Right forelimb (tissue), 1 donor: Measurements from ENCODE around the gene SKIC2.
"Not testable (repeated sequence)": the region's sequence is repeated elsewhere in the genome, so short reads cannot be mapped to it uniquely, and the experiment has no call there.

Source experiments
- DNase-seq: peaks from one replicate; pipeline ENCODE4 v3.0.0-alpha.2; 2018

The SKIC2 gene

GRCh38 chr6:31958741-31959739 lies at the start of gene SKIC2, which contains the start of gene NELFE:
SKIC2 (plus strand) TSS chr6:31959175; CDS start chr6:31959193, 18 bp downstream.
NELFE (minus strand) TSS chr6:31958971; CDS start chr6:31958446, 525 bp downstream.
- DNase-seq: peak; percentile 100

- not testable (repeated sequence) for DNase-seq
Measured at GRCh38 chr6:31909298-31909697, 49.7 kb upstream of the SKIC2 start.

- no peak for DNase-seq
Measured at GRCh38 chr6:31911826-31912585, 47.0 kb upstream of the SKIC2 start.

DNA sequence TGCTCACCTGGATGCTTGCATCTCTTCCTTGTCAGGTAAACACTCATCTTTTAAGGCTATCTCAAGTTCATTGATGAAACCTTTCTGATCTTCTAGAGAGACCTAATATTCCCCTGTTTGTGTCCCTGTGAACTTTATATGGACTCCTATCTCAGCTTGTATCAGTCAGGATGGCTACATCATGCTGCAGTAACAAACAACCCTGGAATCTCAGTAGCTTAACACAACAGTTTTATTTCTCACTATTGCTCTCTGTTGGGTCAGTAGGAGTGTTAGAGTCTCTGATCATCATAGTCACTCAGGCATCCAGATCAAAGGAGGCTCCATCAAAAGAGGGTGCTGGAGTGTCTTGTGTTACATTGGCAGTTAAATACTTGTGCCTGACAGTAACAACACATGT lies 43.6 kb upstream of the SKIC2 start:
- no peak for DNase-seq

DNA sequence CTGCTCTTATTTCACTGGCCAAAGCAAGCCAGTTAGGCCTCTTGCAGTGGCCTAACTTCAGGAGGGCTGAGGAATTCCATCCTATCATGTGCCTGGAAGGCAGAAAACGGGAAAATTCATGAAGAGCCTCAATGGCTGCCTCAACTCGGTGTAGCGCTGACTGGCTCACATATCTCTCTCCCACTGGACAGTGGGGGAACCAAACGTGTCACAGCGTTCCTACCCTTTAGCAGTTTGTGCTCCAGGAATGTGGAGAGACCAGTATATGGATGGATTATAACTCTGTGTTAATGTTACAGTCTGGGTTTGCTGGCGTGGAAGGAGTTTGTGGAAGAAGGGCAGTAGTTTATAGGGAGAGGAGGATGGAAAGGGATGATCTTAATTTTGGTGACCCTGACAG lies 43.2 kb upstream of the SKIC2 start:
- DNase-seq: no peak

DNA sequence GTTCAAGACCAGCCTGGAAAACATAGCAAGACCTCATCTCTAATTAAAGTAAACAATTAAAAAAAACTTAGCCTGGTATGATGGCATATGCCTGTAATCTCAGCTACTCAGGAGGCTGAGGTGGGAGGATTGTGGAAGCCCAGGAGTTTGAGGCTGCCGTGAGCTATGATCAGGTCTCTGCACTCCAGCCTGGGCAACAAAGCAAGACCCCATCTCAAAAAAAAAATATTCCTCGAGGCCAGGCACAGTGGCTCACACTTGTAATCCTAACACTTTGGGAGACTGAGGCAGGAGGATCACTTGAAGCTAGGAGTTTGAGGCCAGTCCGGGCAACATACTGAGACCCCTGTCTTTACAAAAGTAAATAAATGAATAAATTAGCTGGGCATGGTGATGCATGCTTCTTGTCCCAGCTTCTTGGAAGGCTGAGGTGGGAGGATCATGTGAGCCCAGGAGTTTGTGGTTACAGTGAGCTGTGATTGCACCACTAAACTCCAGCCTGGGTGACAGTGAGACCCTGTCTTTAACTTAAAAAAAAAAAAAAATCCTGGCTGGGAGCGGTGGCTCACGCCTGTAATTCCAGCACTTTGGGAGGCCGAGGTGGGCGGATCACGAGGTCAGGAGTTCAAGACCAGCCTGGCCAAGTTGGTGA lies 40.8 kb upstream of the SKIC2 start:
- DNase-seq: no peak

DNA sequence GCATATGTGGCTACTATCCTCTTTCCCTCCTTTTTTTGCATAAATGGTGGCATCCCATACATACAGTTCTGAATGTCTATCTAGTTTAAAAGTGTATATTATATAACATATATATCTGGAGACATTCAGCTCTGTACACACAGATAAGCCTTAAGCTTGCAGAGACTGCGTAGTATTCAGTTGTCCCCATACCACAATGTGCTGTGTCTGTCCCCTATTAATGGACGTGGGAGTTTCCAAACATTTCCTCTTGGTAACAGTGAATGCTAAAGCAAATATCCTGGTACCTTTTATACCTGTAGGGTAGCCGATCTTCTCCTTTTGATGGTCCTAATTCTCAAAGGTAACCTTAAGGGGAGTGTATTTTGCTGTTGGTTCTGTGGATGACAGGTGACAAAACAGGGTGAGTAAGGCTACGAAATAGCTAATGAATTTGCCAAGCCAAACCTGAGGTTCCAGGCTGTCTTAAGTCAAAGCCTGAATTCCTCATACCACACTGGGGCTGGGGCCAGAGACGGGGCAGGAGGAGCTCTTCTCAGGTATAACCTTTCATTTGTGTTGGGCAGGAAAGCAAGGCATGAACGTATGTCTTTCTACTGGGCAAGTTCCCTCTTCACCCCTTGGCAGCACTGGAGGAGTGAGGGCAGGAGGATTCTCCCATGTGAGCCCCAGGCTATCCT lies 39.2 kb upstream of the SKIC2 start:
- DNase-seq: no peak

GRCh38 chr6:31920811-31921210 lies 38.2 kb upstream of the SKIC2 start:
- DNase-seq: no peak

GRCh38 chr6:31922942-31923341 lies 36.0 kb upstream of the SKIC2 start:
- DNase-seq: no peak

DNA sequence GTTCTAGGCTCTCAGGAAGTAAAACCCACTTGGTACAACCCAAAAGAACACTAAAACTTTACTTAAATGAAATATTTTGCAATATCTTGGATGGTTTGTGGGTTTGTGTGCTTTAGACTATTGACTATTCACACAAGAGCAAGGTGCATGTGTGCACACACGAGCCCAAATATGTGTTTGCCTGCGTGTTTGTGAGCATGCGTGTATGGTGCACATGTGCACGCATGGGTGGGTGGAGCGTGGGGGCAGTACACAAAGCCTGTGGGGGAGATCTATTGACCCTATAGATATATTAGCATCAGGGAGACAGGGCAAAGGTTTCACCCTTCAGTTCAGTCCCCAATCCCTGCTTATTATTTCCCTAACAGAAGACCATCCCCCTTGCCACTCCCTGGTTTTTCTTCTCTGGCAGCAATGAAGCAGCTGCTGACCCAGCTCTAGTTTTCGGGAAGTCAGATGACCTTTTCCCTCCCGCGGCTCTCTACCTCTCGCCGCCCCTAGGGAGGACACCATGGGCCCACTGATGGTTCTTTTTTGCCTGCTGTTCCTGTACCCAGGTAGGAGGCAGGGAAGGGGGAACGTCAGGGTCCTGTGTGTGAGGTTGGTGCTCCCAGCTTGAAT lies 31.6 kb upstream of the SKIC2 start, which contains the start of gene C2:
TSS of gene C2 (plus strand) at position 476 of the 621 bp plus-strand sequence. CDS start at position 512, 36 bp downstream.
- DNase-seq: no peak

DNA sequence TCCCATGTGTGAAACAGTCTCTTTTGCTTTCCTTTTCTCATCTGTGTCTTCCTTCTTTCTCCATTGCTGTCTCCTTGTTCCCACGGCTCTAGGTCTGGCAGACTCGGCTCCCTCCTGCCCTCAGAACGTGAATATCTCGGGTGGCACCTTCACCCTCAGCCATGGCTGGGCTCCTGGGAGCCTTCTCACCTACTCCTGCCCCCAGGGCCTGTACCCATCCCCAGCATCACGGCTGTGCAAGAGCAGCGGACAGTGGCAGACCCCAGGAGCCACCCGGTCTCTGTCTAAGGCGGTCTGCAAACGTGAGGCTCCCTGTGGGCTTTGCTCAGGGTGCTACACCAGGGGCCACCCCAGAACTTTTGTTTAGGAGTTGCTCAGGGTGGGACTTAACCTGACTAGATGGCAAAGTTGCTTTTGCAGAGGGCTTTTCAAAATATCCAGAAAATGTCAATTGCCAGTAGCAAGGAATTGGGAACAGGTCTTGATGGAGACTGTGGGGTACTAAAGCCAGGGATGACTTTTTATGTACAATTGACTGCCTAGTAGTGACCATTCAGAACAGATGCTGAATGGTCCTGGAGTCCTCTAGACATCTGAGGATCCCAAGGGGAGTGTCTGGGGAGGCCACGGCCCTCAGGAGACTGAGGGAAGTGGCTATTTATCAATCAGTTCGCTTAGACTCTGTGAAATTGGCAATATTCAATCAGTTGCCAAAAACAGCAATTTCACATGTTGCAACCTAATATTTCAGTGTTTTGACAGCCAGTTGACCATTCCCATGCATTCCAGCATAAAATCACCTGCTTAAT lies 30.9 kb upstream of the SKIC2 start:
- no peak for DNase-seq

DNA sequence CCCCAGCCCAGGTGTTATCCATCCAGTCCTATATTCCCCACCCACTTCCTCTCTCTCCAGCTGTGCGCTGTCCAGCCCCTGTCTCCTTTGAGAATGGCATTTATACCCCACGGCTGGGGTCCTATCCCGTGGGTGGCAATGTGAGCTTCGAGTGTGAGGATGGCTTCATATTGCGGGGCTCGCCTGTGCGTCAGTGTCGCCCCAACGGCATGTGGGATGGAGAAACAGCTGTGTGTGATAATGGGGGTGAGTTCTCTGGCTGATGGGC lies 30.4 kb upstream of the SKIC2 start:
- DNase-seq: no peak

- no peak for DNase-seq
Measured at GRCh38 chr6:31930962-31931361, 28.0 kb upstream of the SKIC2 start.

- not testable (repeated sequence) for DNase-seq
Measured at GRCh38 chr6:31932137-31932536, 26.8 kb upstream of the SKIC2 start.

DNA sequence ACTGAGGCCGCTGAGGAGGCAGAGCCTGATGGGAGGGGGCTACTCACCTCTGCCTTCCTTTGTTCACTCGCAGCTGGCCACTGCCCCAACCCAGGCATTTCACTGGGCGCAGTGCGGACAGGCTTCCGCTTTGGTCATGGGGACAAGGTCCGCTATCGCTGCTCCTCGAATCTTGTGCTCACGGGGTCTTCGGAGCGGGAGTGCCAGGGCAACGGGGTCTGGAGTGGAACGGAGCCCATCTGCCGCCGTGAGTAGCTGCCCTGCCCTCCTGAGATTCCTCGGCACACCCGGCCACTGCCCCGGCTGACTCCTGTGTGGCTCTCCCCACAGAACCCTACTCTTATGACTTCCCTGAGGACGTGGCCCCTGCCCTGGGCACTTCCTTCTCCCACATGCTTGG lies 25.4 kb upstream of the SKIC2 start:
- no peak for DNase-seq

DNA sequence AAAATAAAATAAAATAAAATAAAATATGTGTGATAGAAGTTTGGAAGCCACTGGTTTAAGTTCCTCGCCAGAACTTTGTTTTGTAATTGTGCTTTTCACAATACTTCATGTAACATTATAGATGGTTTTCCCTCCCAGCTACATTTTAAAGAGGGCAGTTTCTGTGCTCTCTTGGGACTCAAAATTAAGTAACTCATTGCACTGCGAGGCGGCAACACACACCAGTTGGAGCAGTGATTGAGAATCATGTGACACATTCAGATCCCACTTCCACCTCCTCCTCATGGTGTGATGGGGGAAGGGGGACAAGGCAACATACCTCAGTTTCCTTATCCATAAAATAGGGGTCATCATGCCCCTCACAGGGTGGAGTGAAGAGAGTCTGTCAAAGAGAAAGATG lies 24.0 kb upstream of the SKIC2 start:
- no peak for DNase-seq

DNA sequence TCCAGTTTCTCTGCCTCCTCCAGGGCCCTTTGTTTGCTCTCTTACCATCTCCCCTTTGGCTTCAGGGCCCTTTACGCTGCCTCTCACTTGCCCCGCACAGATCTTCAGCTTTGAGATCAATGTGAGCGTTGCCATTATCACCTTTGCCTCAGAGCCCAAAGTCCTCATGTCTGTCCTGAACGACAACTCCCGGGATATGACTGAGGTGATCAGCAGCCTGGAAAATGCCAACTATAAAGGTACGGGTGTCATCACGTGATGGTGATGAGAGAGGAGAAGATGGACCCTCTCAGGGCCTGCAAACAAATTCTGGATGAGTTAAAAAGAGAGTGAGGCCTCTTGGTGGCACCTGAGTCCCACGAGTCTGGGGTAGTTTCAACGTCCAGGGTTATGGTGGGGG lies 23.2 kb upstream of the SKIC2 start:
- DNase-seq: no peak

- DNase-seq: no peak
Measured at GRCh38 chr6:31940256-31940664, 18.7 kb upstream of the SKIC2 start.

DNA sequence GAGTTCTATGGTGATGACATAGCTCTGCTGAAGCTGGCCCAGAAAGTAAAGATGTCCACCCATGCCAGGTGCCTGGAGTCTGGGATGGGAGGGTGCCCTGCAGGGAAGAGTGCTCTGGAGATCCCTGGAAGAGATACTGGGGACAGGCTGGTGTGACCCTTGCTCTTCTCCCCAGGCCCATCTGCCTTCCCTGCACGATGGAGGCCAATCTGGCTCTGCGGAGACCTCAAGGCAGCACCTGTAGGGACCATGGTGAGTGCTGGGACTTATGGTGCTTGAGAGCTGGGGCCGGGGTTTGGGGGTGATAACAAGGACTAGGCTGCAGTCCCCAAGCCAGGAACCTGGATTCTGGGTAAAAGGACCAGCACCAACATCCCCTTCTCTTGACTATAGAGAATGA lies 15.2 kb upstream of the SKIC2 start:
- DNase-seq: no peak

DNA sequence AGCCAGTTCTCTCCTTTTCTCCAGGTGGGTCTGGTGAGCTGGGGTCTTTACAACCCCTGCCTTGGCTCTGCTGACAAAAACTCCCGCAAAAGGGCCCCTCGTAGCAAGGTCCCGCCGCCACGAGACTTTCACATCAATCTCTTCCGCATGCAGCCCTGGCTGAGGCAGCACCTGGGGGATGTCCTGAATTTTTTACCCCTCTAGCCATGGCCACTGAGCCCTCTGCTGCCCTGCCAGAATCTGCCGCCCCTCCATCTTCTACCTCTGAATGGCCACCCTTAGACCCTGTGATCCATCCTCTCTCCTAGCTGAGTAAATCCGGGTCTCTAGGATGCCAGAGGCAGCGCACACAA lies 13.8 kb upstream of the SKIC2 start:
- no peak for DNase-seq
